IgD-negative memory B cell (primary cell): Measurements from ENCODE around the gene TOGARAM2. TPM values are rescaled to one million over a fixed set of nuclear protein-coding genes. Genes with fewer than 3 reads are reported as not detected.
A peak's percentile ranks its signal among the peaks of the same experiment; 100 is the strongest.

Source experiments
- H3K27ac Mint-ChIP-seq, 3 donors: one replicate each; pipeline ENCODE4 v1.8.0; 2020 to 2022; ENCODE audit warnings: mild to moderate bottlenecking in 3 of 3, mixed read lengths in 3 of 3, moderate library complexity in 1 of 3
- H3K27me3 Mint-ChIP-seq: one replicate; pipeline ENCODE4 v1.8.0; 2021; ENCODE audit warnings: mixed read lengths
- H3K36me3 Mint-ChIP-seq: one replicate; pipeline ENCODE4 v1.8.0; 2020; ENCODE audit warnings: mild to moderate bottlenecking, mixed read lengths
- H3K4me1 Mint-ChIP-seq, 3 donors: one replicate each; pipeline ENCODE4 v1.8.0; 2020 to 2022; ENCODE audit warnings: mixed read lengths in 3 of 3, mild to moderate bottlenecking in 1 of 3
- H3K4me3 Mint-ChIP-seq, 4 donors: one replicate each; pipeline ENCODE4 v1.8.0; 2020 to 2022; ENCODE audit warnings: mild to moderate bottlenecking in 4 of 4, mixed read lengths in 4 of 4, moderate library complexity in 3 of 4
- H3K9me3 Mint-ChIP-seq, 3 donors: one replicate each; pipeline ENCODE4 v1.8.0; 2020 to 2021; ENCODE audit warnings: mixed read lengths in 3 of 3, mild to moderate bottlenecking in 1 of 3
- polyA plus RNA-seq: library from polyadenylated mRNA; unstranded; fragments of 300-500 nt; fragmentation: Illumina TruSeq; gene quantifications from one replicate; pipeline ENCODE4 v1.2.3, GENCODE V29; 2021

Gene TOGARAM2
- polyA plus RNA-seq, 1 donor from 2014 or later = 0.28 TPM

DNA sequence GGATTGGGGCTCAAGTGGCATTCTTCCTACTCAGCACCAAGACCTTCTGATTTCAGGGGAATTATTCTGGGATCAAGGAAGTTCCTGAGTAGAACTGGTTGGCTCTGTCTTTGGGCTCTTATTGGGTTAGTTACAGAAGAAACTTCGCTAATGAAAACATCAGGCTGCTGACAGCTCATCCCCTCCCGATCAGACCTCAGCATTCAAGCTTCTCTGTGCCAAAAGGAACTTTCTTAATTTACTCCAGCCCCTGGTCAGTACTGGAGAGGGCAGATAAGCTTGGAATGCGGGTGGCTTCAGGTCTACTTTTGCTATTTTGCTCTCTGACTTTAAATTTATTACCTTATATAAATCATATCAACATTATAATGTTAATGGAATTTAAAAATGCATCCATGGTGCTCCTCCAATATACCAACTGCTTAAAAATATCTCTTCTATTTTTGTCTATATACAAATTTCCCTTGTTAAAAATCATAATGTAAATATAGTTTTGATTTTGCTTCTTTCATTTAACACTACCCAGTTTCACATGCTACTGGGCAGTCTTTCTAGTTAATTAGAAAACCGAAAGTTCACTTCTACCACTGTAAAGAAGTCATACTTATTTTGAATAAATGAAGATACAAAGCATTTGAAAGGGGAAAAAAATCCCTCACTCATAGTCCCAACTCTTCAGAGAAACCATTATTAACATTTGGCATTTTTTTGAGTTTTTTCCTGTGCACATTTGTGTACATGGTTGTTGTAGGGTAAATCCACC, 58.8 kb downstream of the TOGARAM2 start:
- Mint-ChIP-seq H3K36me3 (no peaks in the 10 kb centered on the region), H3K27ac (no peak overlapping the region), H3K27me3 (no peaks in the 10 kb centered on the region), H3K9me3 (no peaks in the 10 kb centered on the region), H3K4me1 (peaks cover 0 to 2% (median 0%) of the 10 kb centered on the region in 3 donors), H3K4me3 (no peak overlapping the region)

DNA sequence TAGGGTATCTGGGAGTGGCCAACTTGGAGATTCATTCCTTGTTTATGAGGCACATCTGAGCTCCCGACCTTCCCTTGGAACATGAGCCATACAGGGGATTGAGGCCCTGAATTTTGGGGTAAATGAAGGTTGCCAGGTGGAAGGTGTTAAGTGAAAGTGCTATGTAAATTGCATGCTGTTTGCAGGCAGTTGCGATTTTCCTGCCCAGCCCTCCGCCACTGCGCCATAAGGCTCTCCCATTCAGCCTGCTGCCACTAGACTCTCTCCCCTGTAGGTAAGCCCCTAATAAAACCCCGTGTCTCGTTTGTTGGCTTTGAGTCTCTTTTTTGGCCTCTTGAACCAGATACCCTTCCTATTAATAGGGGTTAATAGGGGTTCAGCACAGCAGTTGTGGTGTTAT, 59.5 kb downstream of the TOGARAM2 start:
- H3K27ac Mint-ChIP-seq = no peak overlapping the region
- H3K4me1 Mint-ChIP-seq = peaks cover 0 to 1% (median 0%) of the 10 kb centered on the region in 3 donors
- H3K27me3 Mint-ChIP-seq = no peaks in the 10 kb centered on the region
- no peaks in the 10 kb centered on the region for H3K9me3 Mint-ChIP-seq
- no peak overlapping the region for H3K4me3 Mint-ChIP-seq
- H3K36me3 Mint-ChIP-seq = no peaks in the 10 kb centered on the region

GRCh38 chr2:29041161-29041660, 60.1 kb downstream of the TOGARAM2 start:
- Mint-ChIP-seq H3K4me1 (no peaks in the 10 kb centered on the region), H3K9me3 (no peaks in the 10 kb centered on the region), H3K36me3 (no peaks in the 10 kb centered on the region), H3K27ac (no peak overlapping the region), H3K4me3 (no peak overlapping the region), H3K27me3 (no peaks in the 10 kb centered on the region)

DNA sequence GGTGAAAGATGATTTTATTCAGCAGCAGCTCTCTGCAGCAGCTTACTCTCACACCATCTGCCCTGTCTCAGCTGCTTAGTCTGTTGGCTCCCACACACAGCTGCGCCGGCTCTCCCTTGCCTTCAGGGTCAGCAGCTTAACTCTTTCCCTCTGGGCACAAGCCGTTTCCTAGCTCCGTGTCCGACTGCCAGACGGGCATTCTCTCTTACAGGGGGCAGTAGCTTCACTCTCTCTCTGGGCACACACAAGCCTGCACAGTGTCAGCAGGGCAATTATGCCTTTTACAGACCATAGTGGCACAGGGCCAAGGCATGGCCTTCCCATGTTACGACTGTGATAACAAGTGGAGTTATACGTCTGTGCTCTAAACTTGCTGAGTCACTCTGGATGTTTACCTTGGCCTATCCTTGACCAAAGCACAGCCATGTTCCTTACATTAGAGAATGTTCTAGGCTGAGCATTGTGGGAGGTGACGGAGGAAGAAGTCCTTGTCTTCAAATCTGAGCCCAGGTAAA, 61.5 kb downstream of the TOGARAM2 start:
- H3K9me3 Mint-ChIP-seq = no peaks in the 10 kb centered on the region
- H3K36me3 Mint-ChIP-seq = no peaks in the 10 kb centered on the region
- no peak overlapping the region for H3K27ac Mint-ChIP-seq
- no peak overlapping the region for H3K4me3 Mint-ChIP-seq
- H3K27me3 Mint-ChIP-seq = no peaks in the 10 kb centered on the region
- H3K4me1 Mint-ChIP-seq = no peaks in the 10 kb centered on the region

GRCh38 chr2:29044459-29044858, 63.4 kb downstream of the TOGARAM2 start:
- Mint-ChIP-seq H3K27me3 (no peaks in the 10 kb centered on the region), H3K4me3 (no peak overlapping the region), H3K9me3 (no peaks in the 10 kb centered on the region), H3K36me3 (no peaks in the 10 kb centered on the region), H3K4me1 (no peaks in the 10 kb centered on the region), H3K27ac (no peak overlapping the region)

- peak overlapping the region in 1 of 3 donors; percentile 22 for H3K27ac Mint-ChIP-seq
- H3K9me3 Mint-ChIP-seq = no peaks in the 10 kb centered on the region
- H3K4me1 Mint-ChIP-seq = no peaks in the 10 kb centered on the region
- no peaks in the 10 kb centered on the region for H3K36me3 Mint-ChIP-seq
- no peak overlapping the region for H3K4me3 Mint-ChIP-seq
- H3K27me3 Mint-ChIP-seq = peaks cover 2% of the 10 kb centered on the region
Measured at GRCh38 chr2:29046321-29046720, 65.2 kb downstream of the TOGARAM2 start.

GRCh38 chr2:29047083-29047845, 66.2 kb downstream of the TOGARAM2 start:
- Mint-ChIP-seq H3K36me3 (no peaks in the 10 kb centered on the region), H3K4me3 (no peak overlapping the region), H3K27ac (peak overlapping the region in 1 of 3 donors; percentile 22), H3K9me3 (no peaks in the 10 kb centered on the region), H3K27me3 (peaks cover 2% of the 10 kb centered on the region), H3K4me1 (no peaks in the 10 kb centered on the region)

DNA sequence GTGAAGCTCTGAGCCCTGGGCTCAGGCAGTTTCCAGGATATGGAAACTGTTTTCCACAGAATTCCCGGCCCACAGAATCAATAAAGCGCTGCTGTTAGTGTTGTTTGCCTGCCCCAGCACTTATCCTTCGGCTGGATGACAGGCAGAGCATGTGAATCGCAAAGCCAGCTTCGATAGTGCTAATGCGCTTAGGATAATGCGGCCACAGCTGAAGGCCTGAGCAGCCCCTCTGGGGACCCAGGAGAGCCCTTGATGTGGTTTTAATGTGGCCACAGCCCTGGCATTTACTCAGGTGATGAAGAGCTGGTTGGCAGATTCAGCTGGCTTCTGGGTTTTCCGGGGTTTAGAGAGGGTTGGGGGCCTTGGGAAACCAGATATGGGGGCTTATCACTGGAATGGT, 69.5 kb downstream of the TOGARAM2 start:
- Mint-ChIP-seq H3K36me3 (no peaks in the 10 kb centered on the region), H3K9me3 (peaks cover 0 to 2% (median 0%) of the 10 kb centered on the region in 3 donors), H3K27ac (no peak overlapping the region), H3K4me1 (no peaks in the 10 kb centered on the region), H3K4me3 (no peak overlapping the region), H3K27me3 (peaks cover 4% of the 10 kb centered on the region)

GRCh38 chr2:29051730-29052129, 70.6 kb downstream of the TOGARAM2 start:
- Mint-ChIP-seq H3K27me3 (peaks cover 4% of the 10 kb centered on the region), H3K9me3 (peaks cover 0 to 2% (median 0%) of the 10 kb centered on the region in 3 donors), H3K4me1 (no peaks in the 10 kb centered on the region), H3K27ac (no peak overlapping the region), H3K4me3 (no peak overlapping the region), H3K36me3 (no peaks in the 10 kb centered on the region)

DNA sequence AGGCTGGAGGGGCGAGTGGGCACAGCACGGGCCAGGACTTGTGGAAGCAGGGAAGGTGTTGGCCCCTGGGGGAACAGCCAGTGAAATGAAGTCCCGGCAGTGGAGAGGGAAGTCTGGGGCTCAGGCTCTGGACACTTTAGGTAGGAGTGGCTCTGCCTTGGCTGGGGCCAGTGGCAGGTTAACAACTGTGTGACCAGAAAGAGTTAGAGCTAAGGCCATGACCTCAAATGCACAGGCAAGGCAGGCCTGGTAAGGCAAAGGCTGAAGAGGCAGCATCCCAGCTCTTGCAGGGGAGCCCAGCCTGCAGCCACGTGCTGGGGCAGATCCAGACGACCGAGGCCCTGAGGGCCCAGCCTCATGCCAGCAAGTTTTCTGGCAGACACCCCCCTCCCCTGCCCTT, 71.7 kb downstream of the TOGARAM2 start:
- Mint-ChIP-seq H3K4me3 (no peak overlapping the region), H3K9me3 (peaks cover 0 to 2% (median 0%) of the 10 kb centered on the region in 3 donors), H3K4me1 (no peaks in the 10 kb centered on the region), H3K36me3 (no peaks in the 10 kb centered on the region), H3K27ac (peak overlapping the region in 1 of 3 donors; percentile 93), H3K27me3 (peaks cover 4% of the 10 kb centered on the region)

- Mint-ChIP-seq H3K4me1 (no peaks in the 10 kb centered on the region), H3K4me3 (no peak overlapping the region), H3K27ac (peak overlapping the region in 1 of 3 donors; percentile 93), H3K9me3 (peaks cover 0 to 2% (median 0%) of the 10 kb centered on the region in 3 donors), H3K36me3 (no peaks in the 10 kb centered on the region), H3K27me3 (peaks cover 5% of the 10 kb centered on the region)
Measured at GRCh38 chr2:29053223-29053622, 72.1 kb downstream of the TOGARAM2 start.

DNA sequence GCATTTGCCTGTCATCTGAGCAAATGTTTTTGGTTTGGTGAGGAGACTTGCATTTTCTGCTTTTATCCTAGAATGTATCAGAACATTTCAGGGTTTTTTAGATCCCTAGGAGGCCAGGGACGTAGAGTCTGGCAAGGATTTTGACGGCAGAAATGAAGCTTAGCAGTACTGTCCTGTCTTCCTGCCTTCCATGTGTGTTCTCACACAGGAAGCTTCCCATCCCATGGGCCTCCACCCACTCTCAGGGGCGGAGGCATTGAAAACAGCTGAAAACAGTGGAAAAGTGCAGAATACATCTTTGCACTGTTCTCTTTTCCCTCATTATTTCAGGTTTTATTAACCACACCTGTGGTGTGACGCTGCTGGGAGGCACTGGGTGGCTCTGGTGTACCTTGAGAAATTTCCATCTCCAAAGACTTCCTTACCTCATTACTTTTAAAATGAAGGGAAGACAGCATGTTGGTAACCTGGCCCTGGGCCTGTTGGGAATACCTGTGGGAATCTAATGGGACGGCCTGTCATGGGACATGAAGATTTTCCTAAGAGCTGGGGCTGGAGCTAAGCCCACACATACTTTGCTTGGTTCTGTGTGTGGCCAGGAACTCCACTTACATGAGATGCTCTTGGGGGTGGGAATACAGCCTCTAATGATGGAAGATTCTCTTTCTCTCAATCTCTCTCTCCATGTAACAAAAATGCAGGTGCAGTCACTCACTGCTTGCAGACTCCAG, 72.7 kb downstream of the TOGARAM2 start:
- Mint-ChIP-seq H3K27ac (peak overlapping the region in 1 of 3 donors; percentile 40), H3K4me3 (no peak overlapping the region), H3K4me1 (no peaks in the 10 kb centered on the region), H3K9me3 (peaks cover 0 to 2% (median 0%) of the 10 kb centered on the region in 3 donors), H3K27me3 (peaks cover 5% of the 10 kb centered on the region), H3K36me3 (no peaks in the 10 kb centered on the region)

DNA sequence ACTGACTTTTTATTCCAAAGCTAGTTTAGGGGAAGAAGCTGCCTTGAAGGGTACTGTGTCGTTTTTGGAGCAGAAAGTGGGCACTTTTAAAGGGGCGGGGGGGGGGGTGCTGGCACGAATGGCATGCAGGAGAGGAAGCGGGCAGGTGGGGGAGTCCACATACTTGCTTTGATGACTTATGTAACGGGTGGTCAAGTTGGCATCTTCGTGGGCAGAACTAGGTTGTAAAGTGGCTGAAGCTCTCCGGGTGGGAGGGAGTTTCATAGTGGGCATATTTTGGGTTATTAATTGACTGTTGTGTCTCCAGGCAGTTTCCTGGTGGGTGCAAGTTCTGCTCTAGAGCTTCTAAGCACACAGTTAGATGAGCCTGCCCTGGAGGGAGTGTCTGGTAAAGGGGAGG, 73.3 kb downstream of the TOGARAM2 start:
- Mint-ChIP-seq H3K36me3 (no peaks in the 10 kb centered on the region), H3K4me3 (no peak overlapping the region)

DNA sequence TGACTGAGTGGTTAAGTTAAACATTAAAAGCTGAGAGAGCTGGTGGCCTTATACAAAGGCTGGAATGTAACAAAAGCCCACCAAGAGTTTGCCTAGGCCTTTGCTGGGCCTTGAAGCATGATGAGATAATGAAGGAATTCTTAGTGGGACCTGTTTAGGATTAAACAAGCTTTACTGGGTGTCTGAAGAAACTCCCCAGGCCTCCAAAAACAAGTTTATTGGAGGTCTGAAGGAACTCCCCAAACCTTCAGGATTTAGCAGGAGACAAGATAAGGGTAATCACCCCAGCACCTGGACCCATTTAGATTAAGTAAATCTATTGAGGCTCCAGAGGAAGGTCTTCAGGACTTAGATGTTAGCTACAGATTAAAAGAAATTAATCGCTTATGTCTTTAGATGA, 74.5 kb downstream of the TOGARAM2 start:
- Mint-ChIP-seq H3K9me3 (peaks cover 0 to 2% (median 0%) of the 10 kb centered on the region in 3 donors), H3K4me3 (no peak overlapping the region), H3K36me3 (no peaks in the 10 kb centered on the region), H3K27me3 (peaks cover 3% of the 10 kb centered on the region), H3K4me1 (no peaks in the 10 kb centered on the region), H3K27ac (no peak overlapping the region)

More for the DNA sequence above, 73.3 kb downstream of the TOGARAM2 start:
- peaks cover 5% of the 10 kb centered on the region for H3K27me3 Mint-ChIP-seq
- H3K27ac Mint-ChIP-seq = peak overlapping the region in 1 of 3 donors; percentile 40
- H3K4me1 Mint-ChIP-seq = no peaks in the 10 kb centered on the region
- peaks cover 0 to 2% (median 0%) of the 10 kb centered on the region in 3 donors for H3K9me3 Mint-ChIP-seq

DNA sequence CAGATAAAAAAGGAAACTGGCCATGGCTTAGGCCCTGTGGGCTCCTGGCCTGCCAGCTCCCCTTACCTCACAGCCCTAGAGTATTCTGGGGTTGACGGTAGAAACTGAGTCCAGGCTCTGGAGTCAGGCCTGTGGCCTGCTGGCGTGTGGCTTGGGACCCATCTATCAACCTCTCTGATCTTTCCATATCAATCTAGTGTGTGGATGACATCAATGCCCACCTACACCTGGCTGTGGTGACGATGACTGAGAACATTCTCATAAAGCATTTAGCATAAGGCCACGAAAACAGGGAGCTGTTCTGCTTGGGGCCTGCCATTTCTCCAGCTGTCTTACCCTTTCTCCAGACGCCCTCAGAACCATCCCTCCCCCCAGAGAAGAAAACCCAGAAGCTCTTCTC, 75.4 kb downstream of the TOGARAM2 start:
- Mint-ChIP-seq H3K9me3 (peaks cover 0 to 2% (median 0%) of the 10 kb centered on the region in 3 donors), H3K36me3 (no peaks in the 10 kb centered on the region), H3K4me3 (no peak overlapping the region), H3K27me3 (peaks cover 3% of the 10 kb centered on the region), H3K4me1 (no peaks in the 10 kb centered on the region), H3K27ac (no peak overlapping the region)
